ENCODE results near the gene BBS12.
"Not testable (repeated sequence)": the region's sequence is repeated elsewhere in the genome, so short reads cannot be mapped to it uniquely, and the experiment has no call there.

The BBS12 gene

DNA sequence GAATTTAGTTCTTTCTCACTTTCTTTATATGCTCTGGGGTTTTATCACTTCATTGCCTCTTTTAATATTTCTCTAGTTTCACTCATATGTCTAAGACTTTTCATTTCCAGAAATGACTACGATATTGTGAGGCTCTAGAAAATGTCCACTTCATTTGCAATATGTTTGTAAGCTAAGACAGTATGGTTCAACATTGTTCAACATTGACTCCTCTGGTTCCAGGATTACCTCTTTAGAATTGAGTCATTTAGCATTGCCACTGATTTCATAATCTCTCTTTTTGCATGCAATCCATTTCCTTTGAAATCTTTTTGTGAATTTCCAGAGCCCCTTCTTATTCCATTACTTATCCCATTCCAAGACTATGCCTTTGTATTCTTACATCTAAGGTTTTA is 32.3 kb downstream of the BBS12 start:
- DNase-seq (ENCODE audit: low read depth, low spot score) = no peak

DNA sequence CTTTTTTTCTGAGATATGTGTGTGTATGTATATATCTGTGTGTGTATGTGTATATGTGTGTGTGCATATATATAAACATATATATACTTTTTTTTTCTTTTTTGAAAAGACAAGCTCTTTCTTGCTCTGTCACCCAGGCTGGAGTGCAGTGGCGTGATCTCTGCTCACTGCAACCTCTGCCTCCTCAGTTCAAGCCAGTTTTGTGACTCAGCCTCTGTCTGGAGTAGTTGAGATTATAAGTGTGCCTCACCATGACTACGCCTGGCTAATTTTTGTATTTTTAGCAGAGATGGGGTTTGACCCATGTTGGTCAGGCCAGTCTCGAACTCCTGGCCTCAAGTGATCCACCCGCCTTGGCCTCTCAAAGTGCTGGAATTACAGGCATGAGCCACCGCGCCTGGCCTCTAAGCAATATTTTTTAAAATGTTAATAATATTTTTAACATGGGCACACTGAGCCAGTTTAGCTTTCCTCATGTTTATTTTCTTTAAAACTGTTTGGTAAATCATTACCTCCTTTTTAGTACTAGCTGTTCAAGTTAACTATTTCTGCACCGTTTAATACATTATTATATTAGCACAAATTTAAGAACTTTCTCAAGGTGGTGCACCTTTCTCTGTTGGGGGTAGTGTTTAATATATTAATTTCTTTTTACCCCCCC is 33.3 kb downstream of the BBS12 start:
- DNase-seq (ENCODE audit: low read depth, low spot score) = no peak

DNA sequence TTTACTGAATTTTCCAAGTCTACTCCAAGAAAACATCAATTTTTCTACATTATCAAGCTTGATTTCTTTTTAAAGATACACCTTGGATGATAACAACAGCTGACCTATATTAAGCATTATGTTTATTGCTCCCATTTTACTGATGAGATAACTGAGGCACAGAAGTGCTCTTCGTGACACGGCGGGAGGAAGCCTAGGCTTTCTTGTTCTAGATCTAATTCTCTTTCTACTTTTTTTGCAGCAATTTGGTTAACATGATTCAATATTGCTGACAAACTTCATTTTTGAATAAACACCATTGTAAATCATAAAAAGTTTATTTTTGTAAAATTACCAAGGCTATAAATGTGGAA is 33.8 kb downstream of the BBS12 start:
- no peak for DNase-seq (ENCODE audit: low read depth, low spot score)

DNA sequence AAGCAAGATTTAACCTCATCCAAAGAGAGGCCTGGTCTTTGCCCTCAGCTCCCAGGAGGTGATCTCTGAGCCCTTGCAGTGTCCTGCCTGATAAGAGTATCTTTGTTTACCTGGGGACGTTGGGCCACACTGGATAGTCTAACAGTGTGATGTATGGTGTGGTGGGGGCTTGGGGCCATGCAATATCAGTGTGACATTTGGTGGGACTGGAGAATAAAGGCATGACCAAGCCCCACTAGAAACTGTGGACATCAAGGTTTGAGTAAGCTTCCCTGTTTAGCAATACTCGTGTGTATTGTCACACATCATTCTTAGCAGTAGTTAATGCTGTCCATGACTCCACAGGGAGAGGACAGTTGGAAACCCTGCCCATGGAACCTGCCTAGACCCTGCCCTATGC is 34.4 kb downstream of the BBS12 start:
- no peak for DNase-seq (ENCODE audit: low read depth, low spot score)

DNA sequence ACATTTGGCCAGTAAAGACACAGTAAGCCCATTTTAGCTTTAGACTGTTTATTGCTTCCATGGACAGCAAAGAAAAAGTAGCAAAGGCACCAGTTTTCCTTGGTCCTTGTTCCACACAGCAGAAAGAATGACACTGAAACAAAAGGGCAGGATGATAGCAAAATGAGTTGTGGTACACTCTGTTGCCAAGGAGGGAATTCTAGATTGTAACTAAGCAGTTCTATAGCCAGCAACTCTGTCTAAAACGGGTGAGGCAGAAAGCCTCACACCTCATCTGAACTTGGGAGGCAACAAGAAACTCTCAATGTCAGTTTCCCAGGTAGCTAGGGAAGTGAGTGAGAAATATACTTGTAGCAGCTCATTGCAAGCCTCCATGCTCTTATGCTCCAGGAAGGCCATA is 39.2 kb downstream of the BBS12 start:
- no peak for DNase-seq (ENCODE audit: low read depth, low spot score)

DNA sequence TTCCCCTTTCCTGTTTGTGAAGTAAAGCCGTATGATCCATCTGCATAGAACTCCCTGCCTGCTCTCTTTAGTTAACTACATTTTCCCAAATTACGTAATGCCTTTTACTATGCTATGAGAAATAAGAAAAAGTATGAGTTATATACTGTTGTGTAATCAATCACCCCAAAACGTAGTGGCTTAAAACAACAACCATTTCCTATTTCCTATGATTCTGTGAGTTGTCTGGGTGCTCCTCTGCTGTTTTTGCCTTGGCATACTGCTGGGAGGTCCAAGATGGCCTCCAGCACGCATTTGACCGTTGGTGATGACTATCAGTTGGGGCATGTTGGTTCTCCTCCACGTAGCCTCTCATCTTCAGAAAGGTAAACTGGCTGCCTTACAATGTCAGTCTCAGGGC is 39.8 kb downstream of the BBS12 start:
- DNase-seq (ENCODE audit: low read depth, low spot score) = no peak

DNA sequence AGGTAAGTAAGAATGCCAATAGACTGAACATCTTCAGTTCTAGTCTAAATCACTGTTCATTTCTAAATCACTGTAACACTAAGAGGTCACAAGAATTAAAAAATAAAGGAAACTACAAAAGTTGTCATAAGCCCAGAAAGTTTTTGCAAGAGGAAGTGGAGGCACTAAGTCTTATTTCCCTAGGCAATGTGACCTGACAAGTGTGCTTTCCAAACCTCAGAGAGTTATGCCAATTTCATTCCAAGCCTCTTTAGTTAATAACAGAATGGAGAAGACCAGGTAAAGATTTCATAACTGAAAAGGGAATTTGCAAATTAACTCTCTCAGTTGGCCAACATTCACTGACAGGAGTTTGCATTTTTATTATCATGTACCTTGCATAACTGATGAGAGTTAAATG is 40.5 kb downstream of the BBS12 start:
- DNase-seq (ENCODE audit: low read depth, low spot score) = no peak

DNA sequence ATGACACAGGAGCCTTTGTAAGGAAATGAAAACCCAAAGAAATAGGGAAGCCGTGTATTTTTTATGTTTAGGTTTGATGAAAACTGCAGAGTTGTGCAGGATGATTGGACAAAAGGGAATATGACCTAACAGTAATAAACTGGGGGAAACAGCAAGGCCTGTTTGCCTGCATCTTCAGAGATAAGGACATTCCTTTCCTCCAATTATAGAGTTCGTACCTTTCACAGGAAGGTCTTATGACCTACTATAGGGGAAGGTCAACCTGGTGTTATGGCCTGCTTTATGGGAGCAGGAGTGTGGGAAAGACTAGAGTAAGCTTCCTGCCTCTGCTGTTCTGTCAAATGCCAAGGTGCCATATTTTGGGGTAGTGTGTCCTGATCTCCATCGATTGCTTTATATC is 42.5 kb downstream of the BBS12 start:
- no peak for DNase-seq (ENCODE audit: low read depth, low spot score)

DNA sequence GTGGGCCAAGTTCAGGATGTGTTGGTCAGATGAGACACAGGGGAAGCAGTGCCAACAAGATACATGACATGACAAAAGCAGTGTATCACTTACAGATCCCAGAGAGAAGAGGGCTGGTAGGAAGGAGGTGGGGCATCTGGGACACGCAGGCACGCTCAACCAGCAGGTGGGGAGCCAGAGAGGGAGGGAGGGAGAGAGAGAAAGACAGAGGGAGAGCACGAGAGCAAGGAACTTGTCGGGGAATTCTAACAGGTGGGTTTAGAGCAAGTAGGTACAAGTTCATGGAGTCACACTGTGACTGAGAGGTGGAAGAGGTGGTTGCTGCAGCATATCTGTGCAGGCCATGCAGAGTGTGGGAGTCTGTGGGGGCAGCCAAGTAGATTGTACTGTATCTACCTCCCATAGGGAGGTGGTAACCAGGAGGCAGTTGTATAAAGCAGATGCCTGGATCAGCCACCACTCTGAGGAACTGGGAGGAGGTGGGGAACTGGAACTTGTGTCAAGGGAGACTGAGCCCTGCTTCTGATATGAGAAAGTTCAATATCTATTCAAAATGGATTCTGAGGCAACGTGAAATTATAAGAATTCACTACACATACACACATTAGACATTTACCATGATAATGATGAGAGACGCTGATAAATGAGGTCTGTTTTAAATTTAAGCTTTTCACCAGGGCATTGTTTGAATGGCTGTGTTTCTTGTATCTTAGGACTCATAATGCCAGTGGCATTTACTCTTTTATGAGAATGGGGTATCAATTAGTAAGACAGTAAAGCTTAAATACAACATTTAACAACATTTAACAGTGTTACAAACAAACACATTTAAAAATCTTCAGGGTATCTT is 43.7 kb downstream of the BBS12 start:
- no peak for DNase-seq (ENCODE audit: low read depth, low spot score)

DNA sequence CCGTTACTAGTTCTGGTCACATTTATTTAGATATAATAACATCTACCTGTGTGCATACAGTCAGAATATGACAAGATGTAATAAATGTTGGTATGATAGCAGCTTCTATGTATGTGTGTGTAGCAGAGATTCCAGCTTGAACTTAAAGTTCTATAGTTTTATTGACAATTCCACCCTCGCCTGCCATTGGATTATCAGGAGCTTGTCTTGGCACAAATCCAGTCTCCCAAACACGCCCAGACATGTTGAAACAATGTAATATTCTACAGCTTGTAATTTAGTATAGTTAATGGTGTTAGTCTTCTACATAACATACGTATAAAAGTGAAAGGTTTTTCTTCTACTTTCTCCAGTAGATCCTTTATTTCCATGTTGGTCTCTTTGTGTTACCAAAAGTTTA is 44.4 kb downstream of the BBS12 start:
- no peak for DNase-seq (ENCODE audit: low read depth, low spot score)

DNA sequence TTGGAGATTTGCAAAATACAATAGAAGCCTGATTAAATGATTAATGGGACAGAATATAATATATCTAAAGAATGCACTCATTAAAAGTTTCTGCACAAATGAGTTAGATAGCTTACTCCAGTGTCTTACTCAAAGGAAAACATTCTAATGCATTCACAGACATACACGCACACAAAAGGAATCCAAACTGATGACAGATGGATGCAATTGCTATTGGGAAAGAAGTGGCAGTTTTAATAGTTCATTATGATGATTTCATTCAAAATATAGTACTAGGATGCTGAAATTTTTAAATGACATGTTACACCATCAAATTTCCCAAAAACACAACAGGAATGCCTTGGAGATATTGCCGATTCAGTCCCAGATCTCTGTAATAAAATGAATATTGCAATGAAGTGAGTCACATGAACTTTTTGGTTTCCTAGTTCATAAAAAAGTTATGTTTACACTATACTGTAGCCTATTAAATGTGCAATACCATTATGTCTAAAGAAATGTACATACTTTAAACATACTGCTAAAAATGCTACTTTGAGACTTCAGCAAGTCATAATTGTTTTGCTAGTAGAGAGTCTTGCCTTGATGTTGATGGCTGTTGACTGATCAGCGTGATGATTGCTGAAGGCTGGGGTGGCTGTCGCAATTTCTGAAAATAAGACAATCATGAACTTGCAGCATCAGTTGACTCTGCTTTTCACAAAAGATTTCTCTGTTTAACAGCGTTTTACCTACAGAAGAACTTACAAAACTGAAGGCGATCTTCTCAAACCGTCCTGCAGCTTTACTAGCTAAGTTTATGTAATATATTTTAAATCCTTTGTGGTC is 45.6 kb downstream of the BBS12 start:
- no peak for DNase-seq (ENCODE audit: low read depth, low spot score)

DNA sequence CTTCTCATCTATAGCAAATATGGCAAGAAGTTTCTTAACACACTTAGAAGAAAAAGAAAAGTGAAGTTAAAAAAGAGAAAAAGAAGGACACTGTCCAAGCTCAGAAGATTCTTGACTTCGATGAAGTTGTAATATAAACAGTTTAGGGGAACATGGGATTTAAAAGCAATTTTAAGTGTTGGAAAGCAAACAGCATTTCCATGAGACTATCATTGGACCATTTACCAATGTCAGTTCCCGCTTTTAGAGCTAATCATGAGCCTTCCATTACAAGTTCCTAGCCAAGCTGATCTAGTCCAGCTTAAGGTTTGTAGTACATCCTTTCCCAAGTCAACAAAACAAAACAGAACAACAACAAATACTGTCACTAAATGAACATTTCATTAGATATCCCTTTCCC is 49.0 kb downstream of the BBS12 start:
- no peak for DNase-seq (ENCODE audit: low read depth, low spot score)

DNA sequence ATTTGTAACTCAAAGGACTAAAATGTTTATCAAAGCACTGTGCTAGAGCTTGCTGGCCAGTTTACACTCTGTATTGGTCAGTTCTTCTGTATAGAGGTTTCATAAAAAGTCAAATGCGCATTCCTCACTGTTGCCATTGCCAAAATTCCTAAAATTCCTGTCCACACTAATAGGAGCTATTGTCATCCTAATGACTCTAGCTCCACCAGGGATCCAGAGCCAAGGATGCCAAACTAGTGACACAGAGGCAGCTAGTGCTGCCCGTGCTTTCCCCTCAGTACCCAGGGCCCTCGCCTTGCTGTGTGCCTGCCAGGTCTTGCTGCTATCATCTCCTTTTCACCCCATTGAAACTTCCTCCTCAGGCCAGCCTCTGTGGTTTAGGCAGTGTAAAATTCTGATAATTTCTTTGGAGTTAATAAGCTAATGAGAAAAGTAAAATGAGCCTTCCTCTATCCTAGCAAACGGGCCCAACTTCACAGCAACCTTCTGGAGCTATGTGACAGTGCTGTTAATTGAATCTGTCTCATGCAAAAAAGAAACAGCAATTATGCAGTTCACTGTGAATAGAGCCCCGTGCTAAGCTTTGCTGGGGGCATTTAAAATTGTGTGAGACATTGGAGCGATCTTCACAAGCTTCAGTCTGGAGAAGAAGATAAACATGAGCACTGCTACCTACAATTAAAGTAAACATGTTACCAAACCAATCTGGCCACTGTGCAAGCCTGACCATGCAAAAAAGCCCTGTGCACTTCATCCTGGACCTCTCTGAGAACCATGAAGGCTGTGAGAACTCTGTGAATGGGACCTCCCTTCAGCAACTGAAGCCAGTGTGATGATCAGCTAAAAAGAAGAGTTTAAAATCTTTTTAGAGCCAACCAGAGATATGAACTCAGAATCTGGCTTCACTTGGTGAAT is 51.1 kb downstream of the BBS12 start:
- DNase-seq (ENCODE audit: low read depth, low spot score) = no peak

DNA sequence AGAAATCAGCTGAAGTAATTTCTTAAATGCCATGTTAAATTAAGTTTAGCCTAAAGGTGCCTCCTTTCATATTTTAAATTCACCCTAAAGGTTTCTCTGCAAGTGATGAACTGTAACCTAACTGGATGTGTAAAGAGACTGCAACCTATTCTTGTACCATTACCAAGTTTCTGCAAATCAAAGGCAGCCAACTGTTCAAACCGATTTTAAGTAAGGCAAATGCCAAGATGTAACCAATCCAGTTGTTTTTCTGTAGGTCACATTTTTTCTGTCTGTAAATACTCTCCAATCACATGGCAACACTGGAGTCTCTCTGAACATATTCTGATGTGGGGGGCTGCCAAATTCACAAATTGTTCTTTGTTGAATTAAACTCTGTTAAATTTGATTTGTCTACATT is 51.8 kb downstream of the BBS12 start:
- no peak for DNase-seq (ENCODE audit: low read depth, low spot score)

DNA sequence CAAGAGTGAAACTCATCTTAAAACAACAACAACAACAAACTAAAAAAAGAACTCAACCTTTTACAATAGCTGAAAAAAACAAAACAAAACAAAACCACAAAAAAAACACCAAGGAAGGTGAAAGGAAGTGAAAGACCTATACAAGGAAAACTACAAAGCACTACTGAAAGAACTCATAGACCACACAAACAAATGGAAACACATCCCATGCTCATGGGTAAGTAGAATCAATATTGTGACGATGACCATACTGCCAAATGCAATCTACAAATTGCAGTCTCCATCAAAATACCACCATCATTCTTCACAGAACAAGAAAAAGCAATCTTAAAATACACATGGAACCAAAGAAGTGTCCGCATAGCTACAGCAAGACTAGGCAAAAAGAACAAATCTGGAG is 52.6 kb downstream of the BBS12 start:
- no peak for DNase-seq (ENCODE audit: low read depth, low spot score)

DNA sequence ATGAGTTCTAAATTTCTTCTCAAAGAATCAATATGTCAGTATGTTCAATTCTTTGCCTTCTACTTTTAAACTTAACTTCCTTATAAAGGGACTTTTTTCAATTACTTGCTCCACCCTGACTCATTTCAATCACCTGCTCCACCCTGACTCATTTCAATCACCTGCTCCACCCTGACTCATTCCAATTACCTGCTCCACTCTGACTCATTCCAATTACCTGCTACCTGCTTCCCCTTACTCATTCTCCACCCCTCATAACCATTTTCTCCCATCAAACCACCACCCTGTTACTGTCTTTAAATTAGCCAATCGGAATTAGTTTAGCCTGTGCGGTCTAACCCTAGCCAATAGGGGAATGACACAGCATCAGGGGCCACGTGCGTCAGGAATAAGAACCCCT is 53.8 kb downstream of the BBS12 start:
- DNase-seq (ENCODE audit: low read depth, low spot score) = not testable (repeated sequence)

DNA sequence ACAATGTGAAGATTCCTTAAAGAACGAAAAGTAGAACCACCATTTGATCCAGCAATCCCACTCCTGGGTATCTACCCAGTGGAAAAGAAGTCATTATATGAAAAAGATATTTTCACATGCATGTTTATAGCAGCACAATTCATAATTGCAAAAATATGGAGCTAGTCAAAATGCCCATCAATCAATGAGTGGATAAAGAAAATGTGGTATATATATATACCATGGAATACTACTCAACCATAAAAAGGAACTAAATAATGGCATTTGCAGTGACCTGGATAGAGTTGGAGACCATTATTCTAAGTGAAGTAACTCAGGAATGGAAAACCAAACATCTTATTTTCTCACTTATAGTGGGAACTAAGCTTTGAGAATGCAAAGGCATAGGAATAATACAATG is 54.4 kb downstream of the BBS12 start:
- DNase-seq (ENCODE audit: low read depth, low spot score) = not testable (repeated sequence)

DNA sequence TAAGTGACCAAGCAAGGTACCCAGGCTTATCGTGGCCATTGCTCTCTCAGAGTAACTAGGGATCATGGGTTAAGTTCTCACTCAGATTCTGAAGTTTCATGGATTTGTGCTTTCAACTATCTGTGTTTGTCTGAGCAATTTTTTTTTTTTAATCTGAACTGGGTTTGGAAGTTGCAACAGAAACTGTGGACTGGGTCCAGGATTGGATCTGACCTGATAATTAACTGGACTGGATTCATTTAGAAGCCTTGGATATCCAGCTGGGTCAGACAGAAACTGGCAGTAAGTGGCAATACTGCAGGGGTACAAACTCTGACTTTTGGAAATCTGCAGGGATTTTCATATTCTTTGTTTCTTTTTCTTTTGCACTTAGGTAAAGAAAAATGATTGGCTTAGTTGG is 55.4 kb downstream of the BBS12 start:
- DNase-seq (ENCODE audit: low read depth, low spot score) = no peak

DNA sequence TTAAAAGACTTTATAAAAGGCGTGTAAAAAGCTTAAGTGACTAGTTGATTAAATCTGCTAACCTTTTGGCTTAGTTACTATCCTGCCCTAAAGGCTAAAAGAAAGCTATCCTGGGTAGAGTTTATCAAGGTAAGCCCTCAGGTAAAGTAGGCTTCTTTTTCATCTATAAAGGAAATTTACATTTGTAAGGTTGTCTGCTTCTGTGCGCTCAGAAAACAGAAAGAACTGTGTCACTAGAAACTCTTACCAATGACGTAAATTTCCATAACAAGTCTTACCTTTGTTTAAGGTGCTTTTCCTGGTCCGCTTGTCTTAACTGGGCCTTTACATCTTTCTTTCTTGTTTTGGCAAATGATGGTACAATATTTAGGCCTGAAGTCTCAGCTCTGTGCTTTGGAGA is 56.4 kb downstream of the BBS12 start:
- DNase-seq (ENCODE audit: low read depth, low spot score) = no peak

DNA sequence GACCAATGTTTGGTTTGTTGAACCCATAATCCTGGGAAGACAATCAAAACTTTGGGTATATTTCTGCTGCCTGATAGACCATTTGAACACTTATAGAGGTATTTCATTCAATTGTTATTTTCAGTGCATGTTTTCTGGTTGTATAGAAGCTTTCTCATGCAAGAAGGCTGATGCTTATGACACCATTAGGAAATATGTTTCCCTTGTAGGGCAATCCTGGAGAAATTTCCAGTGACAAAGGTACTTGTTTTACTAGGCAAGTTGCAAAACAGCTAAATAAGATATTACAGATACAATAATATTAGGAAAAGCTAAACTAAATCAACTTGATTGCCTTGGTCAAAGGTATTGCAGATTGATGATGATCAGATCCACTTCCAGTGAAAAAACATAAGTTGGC is 61.3 kb downstream of the BBS12 start:
- DNase-seq (ENCODE audit: low read depth, low spot score) = no peak
